Endothelial cell of umbilical vein (primary cell): ENCODE results near the gene PRDM16.

ENCODE experiments used
- EZH2 ChIP-seq: IDR thresholded peaks from 2 replicates; pipeline ENCODE4 v1.6.1; 2012; ENCODE audit warnings: borderline replicate concordance, low read depth, mild to moderate bottlenecking, moderate library complexity, low read length, inconsistent platforms; ENCODE audit not compliant: severe bottlenecking
- GATA2 ChIP-seq: IDR thresholded peaks from 2 replicates; pipeline ENCODE4 v1.7.0; 2011; ENCODE audit warnings: low read depth, mild to moderate bottlenecking, moderate library complexity, mixed read lengths, low read length; ENCODE audit not compliant: insufficient read length, insufficient read depth
- JUN ChIP-seq: IDR thresholded peaks from 2 replicates; pipeline ENCODE4 v1.6.1; 2011; ENCODE audit warnings: borderline replicate concordance, low read depth; ENCODE audit not compliant: insufficient read length, insufficient read depth
- MYC ChIP-seq: IDR thresholded peaks from one replicate; pipeline ENCODE4 v1.6.1; 2011; ENCODE audit warnings: mild to moderate bottlenecking, low read depth, low read length
- POLR2A ChIP-seq: IDR thresholded peaks from 2 replicates; pipeline ENCODE4 v1.6.1; 2012; ENCODE audit warnings: low read depth, mild to moderate bottlenecking, control low read depth, low read length
- POLR2AphosphoS5 ChIP-seq: IDR thresholded peaks from 2 replicates; pipeline ENCODE4 v1.6.1; 2012; ENCODE audit warnings: low read depth, mild to moderate bottlenecking, control low read depth, low read length, moderate library complexity; ENCODE audit not compliant: insufficient read depth
- TF ChIP-seq, protein P1 (sequence below), 2 donors: IDR thresholded peaks; 1 replicate in 1 of 2; 2 replicates in 1 of 2; pipeline ENCODE4 v1.5.1; 2011; ENCODE audit warnings: low read length in 2 of 2, mild to moderate bottlenecking in 2 of 2, moderate library complexity in 2 of 2, control low read depth in 1 of 2, inconsistent platforms in 1 of 2, low read depth in 1 of 2; ENCODE audit not compliant: insufficient read depth in 1 of 2; ENCODE audit errors: extremely low read depth in 1 of 2
- TF ChIP-seq, protein P2 (sequence below): IDR thresholded peaks from 2 replicates; pipeline ENCODE4 v1.6.1; 2011; ENCODE audit not compliant: insufficient read depth, insufficient read length

DNA sequence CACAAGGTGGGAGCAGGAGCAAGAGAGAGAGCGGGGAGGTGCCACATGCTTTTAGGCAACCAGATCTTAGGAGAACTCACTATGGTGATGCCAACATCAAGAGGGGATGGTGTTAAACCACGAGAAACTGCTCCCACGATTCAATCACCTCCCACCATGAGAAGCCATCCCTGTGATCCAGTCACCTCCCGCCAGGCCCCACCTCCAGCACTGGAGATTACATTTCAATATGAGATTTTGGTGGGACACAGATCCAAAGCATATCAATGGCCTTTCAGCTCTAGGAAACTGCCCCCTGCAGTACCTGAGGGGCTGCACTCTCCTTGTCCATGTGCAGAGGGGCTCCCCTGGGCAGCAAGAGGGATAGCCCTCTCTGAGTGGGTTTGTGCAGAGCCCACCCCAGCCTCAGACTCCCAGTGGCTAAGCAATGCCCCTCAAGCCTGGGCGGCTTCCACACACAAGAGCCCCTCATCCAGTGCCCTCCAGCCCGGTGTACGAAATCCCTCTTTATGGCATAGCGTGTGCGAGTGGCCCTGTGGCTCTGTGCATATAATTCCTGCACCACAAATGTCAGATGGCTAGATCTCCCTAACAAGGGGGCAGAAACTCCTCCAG, 15.5 kb upstream of the PRDM16 start:
- TF ChIP-seq, protein P1, sequence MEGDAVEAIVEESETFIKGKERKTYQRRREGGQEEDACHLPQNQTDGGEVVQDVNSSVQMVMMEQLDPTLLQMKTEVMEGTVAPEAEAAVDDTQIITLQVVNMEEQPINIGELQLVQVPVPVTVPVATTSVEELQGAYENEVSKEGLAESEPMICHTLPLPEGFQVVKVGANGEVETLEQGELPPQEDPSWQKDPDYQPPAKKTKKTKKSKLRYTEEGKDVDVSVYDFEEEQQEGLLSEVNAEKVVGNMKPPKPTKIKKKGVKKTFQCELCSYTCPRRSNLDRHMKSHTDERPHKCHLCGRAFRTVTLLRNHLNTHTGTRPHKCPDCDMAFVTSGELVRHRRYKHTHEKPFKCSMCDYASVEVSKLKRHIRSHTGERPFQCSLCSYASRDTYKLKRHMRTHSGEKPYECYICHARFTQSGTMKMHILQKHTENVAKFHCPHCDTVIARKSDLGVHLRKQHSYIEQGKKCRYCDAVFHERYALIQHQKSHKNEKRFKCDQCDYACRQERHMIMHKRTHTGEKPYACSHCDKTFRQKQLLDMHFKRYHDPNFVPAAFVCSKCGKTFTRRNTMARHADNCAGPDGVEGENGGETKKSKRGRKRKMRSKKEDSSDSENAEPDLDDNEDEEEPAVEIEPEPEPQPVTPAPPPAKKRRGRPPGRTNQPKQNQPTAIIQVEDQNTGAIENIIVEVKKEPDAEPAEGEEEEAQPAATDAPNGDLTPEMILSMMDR (IDR thresholded peaks at IDR 0.05; ENCODE audit: extremely low read depth in 1 of 2, insufficient read depth in 1 of 2, low read depth in 1 of 2, low read length in 2 of 2), result no peak
- TF ChIP-seq POLR2AphosphoS5, result no peak
- TF ChIP-seq POLR2A, result no peak
- TF ChIP-seq, protein P2, sequence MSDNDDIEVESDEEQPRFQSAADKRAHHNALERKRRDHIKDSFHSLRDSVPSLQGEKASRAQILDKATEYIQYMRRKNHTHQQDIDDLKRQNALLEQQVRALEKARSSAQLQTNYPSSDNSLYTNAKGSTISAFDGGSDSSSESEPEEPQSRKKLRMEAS, result no peak
- no peak for TF ChIP-seq JUN
- TF ChIP-seq EZH2, result no peak
- no peak for TF ChIP-seq MYC
- no peak for TF ChIP-seq GATA2
